K562 (cell line): ENCODE data around the gene CCNL2. TPM values are rescaled to one million over a fixed set of nuclear protein-coding genes. Genes with fewer than 3 reads are reported as not detected.

Experiments used
- ATF3 ChIP-seq, 2 experiments: fragments of 450-650 bp in 1 of 2; sonication (generic) in 1 of 2; formaldehyde crosslinking in 1 of 2; IDR thresholded peaks in 1 of 2; conservative IDR thresholded peaks in 1 of 2; 2 replicates each; pipeline versions ENCODE4 v1.6.1 to v1.8.1; 2016 to 2023; ENCODE audit warnings: mild to moderate bottlenecking in 2 of 2, moderate library complexity in 2 of 2, inconsistent platforms in 1 of 2, missing genetic modification reagents in 1 of 2
- CREB3 ChIP-seq: fragments of 450-650 bp; conservative IDR thresholded peaks from 2 replicates; pipeline ENCODE4 v1.6.1; 2016; ENCODE audit warnings: missing genetic modification characterization, low read depth, mild to moderate bottlenecking, missing compliant biosample characterization, moderate library complexity
- DNMT1 ChIP-seq: fragments of 450-650 bp; IDR thresholded peaks from 2 replicates; pipeline ENCODE4 v1.6.1; 2016; ENCODE audit warnings: antibody characterized with exemption, mild to moderate bottlenecking
- E4F1 ChIP-seq: fragments of 250-450 bp; sonication (Bioruptor Pico); IDR thresholded peaks from 2 replicates; pipeline ENCODE4 v1.5.0; 2021; ENCODE audit warnings: mild to moderate bottlenecking, borderline replicate concordance
- EGR1 ChIP-seq: fragments of 450-650 bp; conservative IDR thresholded peaks from 2 replicates; pipeline ENCODE4 v1.6.1; 2017; ENCODE audit warnings: mild to moderate bottlenecking
- GATA2 ChIP-seq: sonication (generic); formaldehyde crosslinking; IDR thresholded peaks from 2 replicates; pipeline ENCODE4 v1.4.0; 2020; ENCODE audit warnings: mild to moderate bottlenecking, missing genetic modification reagents
- HDAC8 ChIP-seq: fragments of 450-650 bp; IDR thresholded peaks from 2 replicates; pipeline ENCODE4 v1.6.1; 2016; ENCODE audit warnings: mild to moderate bottlenecking, missing genetic modification characterization, moderate library complexity, missing compliant biosample characterization
- HEY1 ChIP-seq: fragments of 250-450 bp; sonication (Bioruptor Pico); IDR thresholded peaks from 2 replicates; pipeline ENCODE4 v1.5.0; 2020; ENCODE audit warnings: mild to moderate bottlenecking, moderate library complexity, borderline replicate concordance
- KDM5B ChIP-seq: fragments of 200-600 bp; sonication (generic); IDR thresholded peaks from 2 replicates; pipeline ENCODE4 v1.6.1; 2012; ENCODE audit warnings: low read depth, mild to moderate bottlenecking, moderate library complexity, low read length, control low read depth, inconsistent platforms; ENCODE audit not compliant: insufficient replicate concordance
- MAFF ChIP-seq: IDR thresholded peaks from 2 replicates; pipeline ENCODE4 v1.6.1; 2012; ENCODE audit warnings: low read length, improper control_type of control experiment
- MAFG ChIP-seq: fragments of 450-650 bp; conservative IDR thresholded peaks from 2 replicates; pipeline ENCODE4 v1.6.1; 2016; ENCODE audit warnings: missing genetic modification characterization, missing compliant biosample characterization
- MAX ChIP-seq: sonication (generic); formaldehyde crosslinking; IDR thresholded peaks from 2 replicates; pipeline ENCODE4 v1.9.0; 2022; ENCODE audit warnings: mild to moderate bottlenecking, missing genetic modification reagents
- MTA1 ChIP-seq: fragments of 450-650 bp; IDR thresholded peaks from 2 replicates; pipeline ENCODE4 v1.6.1; 2017; ENCODE audit warnings: borderline replicate concordance
- NCOA1 ChIP-seq: fragments of 450-650 bp; IDR thresholded peaks from 2 replicates; pipeline ENCODE4 v1.6.1; 2016; ENCODE audit warnings: low read depth
- PCBP1 ChIP-seq: fragments of 200-400 bp; formaldehyde crosslinking; IDR thresholded peaks from 2 replicates; pipeline ENCODE4 v1.6.1; 2018; ENCODE audit warnings: mild to moderate bottlenecking, low read depth, low read length; ENCODE audit not compliant: poor library complexity, severe bottlenecking
- PML ChIP-seq: IDR thresholded peaks from 2 replicates; pipeline ENCODE4 v1.6.1; 2012; ENCODE audit warnings: low read length, inconsistent platforms
- RFX7 ChIP-seq: fragments of 250-450 bp; sonication (Bioruptor Pico); IDR thresholded peaks from 2 replicates; pipeline ENCODE4 v1.5.1; 2021; ENCODE audit warnings: mild to moderate bottlenecking
- SAP30 ChIP-seq: fragments of 200-600 bp; sonication (generic); IDR thresholded peaks from 2 replicates; pipeline ENCODE4 v1.6.1; 2012; ENCODE audit warnings: borderline replicate concordance, low read depth, mild to moderate bottlenecking, moderate library complexity, low read length, control low read depth, inconsistent platforms; ENCODE audit not compliant: insufficient read depth, poor library complexity, severe bottlenecking
- SIX5 ChIP-seq, 2 experiments: IDR thresholded peaks; 2 replicates each; pipeline ENCODE4 v1.6.1; 2011; ENCODE audit warnings: low read length in 2 of 2, borderline replicate concordance in 1 of 2, low read depth in 1 of 2, mild to moderate bottlenecking in 1 of 2, moderate library complexity in 1 of 2; ENCODE audit not compliant: insufficient read depth in 1 of 2
- SMARCC2 ChIP-seq: fragments of 450-650 bp; IDR thresholded peaks from 2 replicates; pipeline ENCODE4 v1.6.1; 2017; ENCODE audit warnings: antibody characterized with exemption, moderate library complexity, mild to moderate bottlenecking, low read depth
- TCF7 ChIP-seq: sonication (generic); IDR thresholded peaks from 2 replicates; pipeline ENCODE4 v1.6.1; 2016; ENCODE audit warnings: antibody characterized with exemption, borderline replicate concordance
- ZBTB12 ChIP-seq: fragments of 250-450 bp; sonication (Bioruptor Pico); IDR thresholded peaks from 2 replicates; pipeline ENCODE4 v1.4.0; 2020
- ZNF282 ChIP-seq: sonication (generic); formaldehyde crosslinking; IDR thresholded peaks from 2 replicates; pipeline ENCODE4 v1.8.1; 2023; ENCODE audit warnings: missing genetic modification reagents
- ZNF699 ChIP-seq: fragments of 250-450 bp; sonication (Bioruptor Pico); IDR thresholded peaks from 2 replicates; pipeline ENCODE4 v1.8.0; 2021; ENCODE audit warnings: mild to moderate bottlenecking, moderate library complexity; ENCODE audit not compliant: insufficient replicate concordance
- polyA plus RNA-seq, 8 experiments: library from polyadenylated mRNA; depleted of rRNA in 4 of 8; stranded (reverse) in 5 of 8; unstranded in 3 of 8; fragments of >200 nt; fragmentation: Nextera tagmentation in 2 of 8; fragmentation: Illumina TruSeq in 1 of 8; extraction: Ambion mirVana in 2 of 8; extraction: Trizol in 1 of 8; gene quantifications; 2 replicates each; pipeline versions ENCODE4 v1.2.1 to v1.2.3, GENCODE V29; 2011 to 2014; ENCODE audit warnings: inconsistent platforms in 1 of 8, missing spikeins in 1 of 8
- total RNA-seq, 7 experiments: library from RNA; depleted of rRNA in 6 of 7; stranded (reverse); fragments of >200 nt in 6 of 7; fragmentation: Illumina TruSeq in 2 of 7; extraction: Trizol in 2 of 7; gene quantifications; 2 replicates each; pipeline versions ENCODE4 v1.2.1 to v1.2.3, GENCODE V29; 2011 to 2021; ENCODE audit warnings: low replicate concordance in 1 of 7

CCNL2 gene
- total and polyA plus RNA-seq, 9 of the 15 experiments (the other 6 are each of a cell fraction or from before 2014, with no cell fraction given), result 2.8 to 287 (median 94.5) TPM

- TF ChIP-seq SMARCC2 (no peak), HDAC8 (tag) (no peak), MAX (CRISPR knock-in tag) (no peak), MAFF (no peak), TCF7 (no peak), RFX7 (CRISPR knock-in tag) (no peak), KDM5B (peak; percentile 10), GATA2 (CRISPR knock-in tag) (no peak), EGR1 (peak; percentile 53), ZNF282 (CRISPR knock-in tag) (peak; percentile 8; the same call in 1 of the 2 replicates), ATF3 (IDR thresholded peaks at IDR 0.05) (no peak), ATF3 (CRISPR knock-in tag; conservative IDR thresholded peaks at IDR 0.05) (no peak), NCOA1 (no peak), ZBTB12 (no peak), SAP30 (no peak), PML (no peak), E4F1 (CRISPR knock-in tag) (no peak), ZNF699 (CRISPR knock-in tag) (no peak), CREB3 (tag) (no peak), DNMT1 (no peak), HEY1 (CRISPR knock-in tag) (no peak), MAFG (tag) (no peak), MTA1 (no peak), SIX5 (IDR thresholded peaks at IDR 0.05; ENCODE audit: borderline replicate concordance in 1 of 2, insufficient read depth in 1 of 2, low read depth in 1 of 2, low read length in 2 of 2) (no peak), PCBP1 (peak; percentile 10)
Measured at GRCh38 chr1:1374589-1374928, 24.6 kb downstream of the CCNL2 start (continued).
